ENCODE results near the gene COIL.

COIL gene

DNA sequence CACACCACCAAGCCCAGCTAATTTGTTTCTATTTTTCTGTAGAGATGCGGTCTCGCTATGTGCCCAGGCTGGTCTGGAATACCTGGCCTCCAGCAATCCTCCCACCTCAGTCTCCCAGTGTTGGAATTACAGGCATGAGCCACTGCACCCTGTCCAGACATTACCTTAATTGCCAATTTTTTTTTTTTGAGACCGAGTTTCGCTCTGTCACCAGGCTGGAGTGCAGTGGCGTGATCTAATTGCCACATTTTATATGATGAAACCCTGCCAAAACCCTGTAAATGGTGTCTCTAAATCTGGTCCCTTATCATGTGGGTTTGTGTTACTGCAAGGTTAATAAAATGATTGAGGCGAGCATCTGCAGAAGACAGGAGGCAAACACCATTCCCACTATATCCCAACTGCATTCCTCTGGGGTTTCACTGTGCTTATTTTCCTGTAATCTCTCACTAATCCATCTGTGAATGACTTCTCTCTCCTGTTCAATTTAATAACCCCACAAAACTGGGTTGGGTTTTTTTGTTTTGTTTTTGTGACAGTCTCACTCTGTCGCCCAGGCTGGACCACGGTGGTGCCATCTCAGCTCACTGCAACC lies 27.6 kb downstream of the COIL start:
- DNase-seq, result no peak

DNA sequence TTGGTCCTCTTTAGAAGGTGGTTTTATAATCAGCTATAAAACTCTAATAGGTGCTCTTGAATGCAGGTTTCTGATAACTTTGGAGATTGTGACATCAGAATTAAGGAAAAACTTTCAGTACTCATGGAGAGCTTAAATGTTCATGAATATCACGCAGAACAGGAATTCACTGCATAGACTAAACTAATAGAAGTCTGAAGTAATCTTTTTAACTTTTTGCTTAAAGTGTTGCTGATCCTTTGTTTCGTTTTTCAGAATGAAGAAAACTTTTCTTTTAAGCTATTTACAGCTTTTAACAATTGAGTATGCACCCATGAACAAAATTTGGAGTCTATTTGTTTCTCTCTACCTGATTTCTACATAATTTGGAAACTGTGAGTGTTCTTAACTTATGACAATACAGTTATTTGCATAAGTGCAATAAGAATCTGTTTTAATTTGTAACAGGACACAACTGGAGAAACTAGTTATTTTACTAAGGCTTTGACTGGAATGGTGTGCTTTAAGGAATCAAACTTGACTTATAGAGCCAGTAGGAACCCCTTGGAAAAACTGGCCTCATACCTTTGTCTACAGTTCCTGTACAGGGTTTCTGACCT lies 30.0 kb downstream of the COIL start:
- DNase-seq, result no peak

GRCh38 chr17:56929362-56929969 lies 31.4 kb downstream of the COIL start:
- no peak for DNase-seq

DNA sequence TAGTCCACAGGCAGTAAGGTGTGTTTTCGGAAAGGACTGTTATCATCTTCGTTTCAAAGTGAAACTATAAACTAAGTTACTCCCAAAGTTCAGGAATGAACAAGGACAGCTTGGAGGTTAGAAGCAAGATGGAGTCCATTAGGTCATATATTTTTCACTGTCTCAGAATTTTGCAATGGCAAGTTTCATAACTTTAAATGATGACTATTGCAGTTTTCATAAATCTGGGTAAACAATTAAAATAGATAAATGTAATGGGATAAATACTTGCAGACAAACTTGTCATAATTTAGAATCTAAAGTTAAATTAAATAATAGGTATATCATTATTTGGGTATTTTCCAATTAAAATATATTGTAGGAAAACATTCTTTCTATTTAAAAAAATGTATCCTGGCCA lies 32.3 kb downstream of the COIL start:
- no peak for DNase-seq

DNA sequence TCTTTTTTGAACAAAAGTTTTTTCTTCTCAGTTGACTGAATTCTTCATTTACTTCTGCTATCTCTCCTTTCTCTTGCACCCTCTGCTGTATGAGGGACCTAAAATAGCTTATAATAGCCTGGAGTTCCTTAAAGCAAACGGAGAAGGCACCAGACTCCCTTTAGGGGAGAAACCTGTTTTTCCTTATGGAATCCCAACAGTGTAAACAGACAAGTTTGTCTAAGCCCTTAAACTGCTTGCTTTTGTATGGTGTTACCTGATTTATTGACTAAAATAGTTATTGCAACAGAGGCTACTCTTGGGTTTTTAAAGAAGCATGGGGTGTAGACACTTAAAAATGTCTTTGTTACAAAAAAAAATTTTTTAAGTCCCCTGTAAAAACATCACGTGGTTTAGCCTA lies 34.1 kb downstream of the COIL start:
- DNase-seq, result no peak

- no peak for DNase-seq
Measured at GRCh38 chr17:56926270-56926669, 34.6 kb downstream of the COIL start.

GRCh38 chr17:56925088-56925487 lies 35.8 kb downstream of the COIL start:
- DNase-seq, result no peak

DNA sequence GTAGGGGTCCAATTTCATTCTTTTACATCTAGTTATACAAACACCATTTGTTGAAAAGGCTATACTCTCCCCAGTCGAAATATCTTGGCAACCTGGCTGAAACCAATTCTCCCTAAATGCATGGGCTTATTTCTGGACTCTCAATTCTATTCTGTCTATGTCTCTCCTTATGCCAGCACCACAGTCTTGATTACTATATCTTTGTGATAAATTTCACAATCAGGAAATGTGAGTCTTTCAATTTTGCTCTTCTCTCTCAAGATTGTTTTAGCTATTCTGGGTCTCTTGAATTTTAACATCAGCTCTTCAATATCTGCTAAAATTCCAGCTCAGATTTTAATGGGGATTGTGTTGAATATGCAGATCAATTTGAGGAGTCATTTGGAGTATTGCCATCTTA lies 41.1 kb downstream of the COIL start:
- DNase-seq, result no peak

- peak; percentile 68 for DNase-seq
Measured at GRCh38 chr17:56918916-56919315, 41.9 kb downstream of the COIL start.

- DNase-seq, result no peak
Measured at GRCh38 chr17:56917559-56918296, 43.1 kb downstream of the COIL start.

- DNase-seq, result no peak
Measured at GRCh38 chr17:56914581-56915273, 46.1 kb downstream of the COIL start.

DNA sequence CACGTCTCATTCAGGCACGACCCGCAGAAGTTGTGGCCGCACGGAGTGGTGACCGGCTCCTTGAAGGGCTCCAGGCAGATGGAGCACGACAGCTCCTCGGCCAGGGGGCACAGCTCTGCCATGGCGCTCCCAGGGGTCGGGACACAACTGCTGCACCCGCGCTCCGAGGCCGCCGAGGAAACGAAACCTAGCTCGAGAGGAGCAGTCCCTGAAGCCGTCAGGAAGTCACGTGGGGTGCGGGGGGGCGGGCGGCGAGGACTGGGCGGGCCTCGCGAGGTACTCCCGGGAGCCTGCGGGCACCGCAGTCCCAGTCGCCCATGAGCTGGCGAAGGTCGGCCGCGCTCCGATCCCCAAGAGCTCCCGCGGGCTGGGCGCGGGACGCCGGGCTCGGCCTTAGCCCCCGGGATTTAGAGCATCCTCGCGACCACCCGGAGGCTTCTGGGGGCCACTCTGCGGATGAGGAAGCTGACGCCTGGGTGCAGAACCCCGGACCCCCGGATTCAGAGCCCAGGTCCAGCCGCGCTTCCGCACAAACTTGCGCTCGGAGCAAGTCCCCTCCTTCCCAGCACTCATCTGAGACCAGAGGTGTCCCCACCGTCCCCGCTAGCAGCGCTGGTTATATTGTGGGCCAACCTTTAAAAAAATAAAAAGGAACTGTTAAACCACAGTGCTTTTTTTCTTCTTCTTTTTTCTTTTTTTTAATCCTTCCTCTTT lies 46.8 kb downstream of the COIL start, which contains the start of gene TRIM25:
Gene TRIM25, minus strand, starts transcription at position 183 of the 714 bp plus-strand sequence. Its CDS starts 61 bp downstream, at position 122.
- peak; percentile 95 for DNase-seq

GRCh38 chr17:56913353-56913866 lies 47.4 kb downstream of the COIL start:
- DNase-seq, result no peak

GRCh38 chr17:56913000-56913311 lies 47.9 kb downstream of the COIL start:
- no peak for DNase-seq

GRCh38 chr17:56912105-56912999 lies 48.5 kb downstream of the COIL start:
- DNase-seq, result no peak

- no peak for DNase-seq
Measured at GRCh38 chr17:56910509-56911235, 50.2 kb downstream of the COIL start.

DNA sequence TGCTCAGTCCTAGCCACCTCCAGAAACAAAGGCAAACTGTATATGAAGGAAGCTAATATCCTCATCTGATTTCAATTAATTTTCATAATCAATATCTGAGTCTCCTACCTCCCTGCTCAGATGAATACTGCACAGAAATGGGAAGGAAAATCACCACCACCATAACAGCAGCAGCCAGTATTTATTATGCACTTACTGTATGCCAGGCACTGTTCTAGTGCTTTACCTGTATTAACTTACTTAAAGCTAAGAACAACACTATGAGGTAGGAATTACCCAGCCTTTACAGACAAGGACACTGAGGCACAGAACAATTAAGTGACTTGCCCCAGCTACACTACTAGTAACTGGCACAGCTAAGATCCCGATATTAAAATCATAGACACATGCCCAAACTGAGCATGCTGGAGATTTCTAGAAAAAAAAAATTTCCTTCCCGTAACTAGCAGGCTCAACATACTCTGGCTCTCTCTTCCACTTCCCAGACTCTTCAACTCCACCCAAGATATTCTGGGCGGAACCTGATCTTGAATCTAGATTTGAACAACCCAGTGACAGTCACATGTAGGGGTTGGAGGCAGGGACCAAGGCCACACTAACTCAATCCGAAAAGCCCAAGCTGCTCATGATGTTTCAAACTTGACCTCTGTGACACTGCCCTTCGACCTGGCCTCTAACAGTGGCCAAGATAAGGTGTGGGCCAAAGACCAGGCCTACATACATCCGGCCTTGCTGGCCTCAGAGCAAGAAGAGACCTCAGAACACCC lies 50.9 kb downstream of the COIL start:
- DNase-seq, result no peak

DNA sequence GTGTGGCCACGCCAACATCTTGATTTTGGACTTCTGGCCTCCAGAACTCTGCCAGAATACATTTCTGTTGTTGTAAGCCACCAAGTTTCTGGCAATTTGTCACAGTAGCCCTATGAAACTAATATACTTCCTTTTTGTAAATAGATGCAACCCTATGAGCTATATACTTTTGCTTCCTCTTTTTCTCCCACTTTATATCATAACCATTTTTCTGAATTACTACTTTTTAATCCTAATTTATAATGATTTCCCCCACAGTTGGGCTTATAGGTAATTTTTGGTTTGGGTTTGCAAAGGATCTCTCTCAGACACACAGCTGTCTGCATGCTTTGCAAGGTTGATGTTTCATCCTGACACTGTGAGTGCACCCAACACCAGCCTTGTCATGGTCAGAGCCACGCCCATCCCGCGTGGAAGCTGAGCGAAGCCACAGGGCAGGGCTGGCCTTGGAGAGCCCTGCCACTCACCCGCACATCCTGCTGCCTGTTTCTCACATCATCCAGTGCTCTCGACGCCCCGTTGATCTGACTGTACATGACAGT lies 52.8 kb downstream of the COIL start:
- DNase-seq, result peak; percentile 69

GRCh38 chr17:56903560-56903959 lies 57.3 kb downstream of the COIL start:
- DNase-seq, result no peak

DNA sequence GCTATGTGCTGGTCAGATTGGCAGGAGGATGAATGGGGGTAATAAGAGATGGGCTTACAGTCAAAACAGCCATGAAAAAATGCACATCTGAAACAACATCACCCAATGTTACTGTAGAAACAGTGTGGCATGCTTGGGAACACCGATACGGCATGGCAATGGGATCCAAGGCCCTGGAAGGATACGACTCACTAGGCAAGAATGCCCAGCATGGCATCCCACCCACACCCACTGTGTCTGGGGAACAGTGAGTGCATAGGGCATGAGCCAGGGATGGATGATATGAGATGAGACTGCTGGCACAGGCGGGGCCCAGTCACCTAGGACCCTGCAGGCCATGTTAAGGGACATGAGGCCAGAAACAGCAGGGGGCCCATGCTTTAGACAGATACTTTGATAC lies 58.5 kb downstream of the COIL start:
- DNase-seq, result no peak

Data from activated CD4-positive, alpha-beta T cell treated with anti-CD3 and anti-CD28 coated beads, Interleukin-2, Interleukin-6, amounts not matched to agents 100 ng/mL and 50 ng/mL, durations not matched to agents 16 hours and 8 hours (primary cell).